ENCODE results near the gene PRICKLE1. TPM values are rescaled to one million over a fixed set of nuclear protein-coding genes. Genes with fewer than 3 reads are reported as not detected.

Gene PRICKLE1
- total RNA-seq (2022; extraction: Qiagen RNA extraction; ENCODE audit: low read depth), result 0.81 to 1.2 TPM (median 0.86 TPM) in 5 replicates

GRCh38 chr12:42589465-42590329 is at the start of gene PRICKLE1:
Gene PRICKLE1, minus strand, starts transcription at chr12:42589746. Its CDS starts 117,230 bp downstream, at chr12:42472516.

